Measurements from ENCODE around the gene C9orf50. TPM values are rescaled to one million over a fixed set of nuclear protein-coding genes. Genes with fewer than 3 reads are reported as not detected.

Gene C9orf50
- total RNA-seq, 1 experiment from 2014 or later: not detected

DNA sequence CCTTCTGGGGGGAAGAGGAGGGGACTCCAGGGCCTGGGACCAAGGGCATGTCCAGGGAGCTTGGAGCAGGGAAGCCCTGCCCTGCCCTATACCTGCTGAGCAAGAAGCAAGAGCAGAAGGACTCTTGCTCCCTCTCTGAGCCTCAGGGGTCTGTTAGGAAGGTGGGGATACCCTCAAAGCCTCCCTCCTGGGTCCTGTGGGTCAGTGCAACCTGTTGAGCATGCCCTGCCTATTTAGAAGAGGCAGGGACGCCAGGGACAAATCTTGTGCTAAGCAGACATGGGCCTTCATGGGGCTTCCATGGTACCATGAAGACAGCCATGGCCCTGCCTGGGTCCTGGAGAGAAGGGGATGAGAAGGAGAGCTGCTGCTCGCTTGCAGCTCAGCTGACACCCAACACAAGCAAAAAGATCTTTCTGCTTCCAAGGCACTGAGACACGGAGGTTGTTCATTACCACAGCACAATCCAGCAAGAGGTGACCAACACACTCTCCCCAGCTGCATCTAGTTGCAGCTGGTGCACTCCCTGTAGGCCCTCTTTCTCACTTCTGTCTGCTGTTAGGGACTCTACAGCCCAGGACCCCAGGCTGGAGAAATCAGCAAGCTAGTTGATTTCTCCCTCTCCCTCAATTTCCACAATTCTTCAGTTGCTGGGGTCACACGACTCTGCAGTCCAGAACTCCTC is 39.3 kb downstream of the C9orf50 start:
- TF ChIP-seq TCF7L2 (IDR thresholded peaks at IDR 0.05; ENCODE audit: low read depth, low read length) (no peak), SIN3A (IDR thresholded peaks at IDR 0.05; ENCODE audit: borderline replicate concordance, insufficient read depth, low read depth, low read length) (no peak), POLR2AphosphoS5 (IDR thresholded peaks at IDR 0.05; ENCODE audit: low read depth, low read length) (no peak)
- TF ChIP-seq, protein P1, sequence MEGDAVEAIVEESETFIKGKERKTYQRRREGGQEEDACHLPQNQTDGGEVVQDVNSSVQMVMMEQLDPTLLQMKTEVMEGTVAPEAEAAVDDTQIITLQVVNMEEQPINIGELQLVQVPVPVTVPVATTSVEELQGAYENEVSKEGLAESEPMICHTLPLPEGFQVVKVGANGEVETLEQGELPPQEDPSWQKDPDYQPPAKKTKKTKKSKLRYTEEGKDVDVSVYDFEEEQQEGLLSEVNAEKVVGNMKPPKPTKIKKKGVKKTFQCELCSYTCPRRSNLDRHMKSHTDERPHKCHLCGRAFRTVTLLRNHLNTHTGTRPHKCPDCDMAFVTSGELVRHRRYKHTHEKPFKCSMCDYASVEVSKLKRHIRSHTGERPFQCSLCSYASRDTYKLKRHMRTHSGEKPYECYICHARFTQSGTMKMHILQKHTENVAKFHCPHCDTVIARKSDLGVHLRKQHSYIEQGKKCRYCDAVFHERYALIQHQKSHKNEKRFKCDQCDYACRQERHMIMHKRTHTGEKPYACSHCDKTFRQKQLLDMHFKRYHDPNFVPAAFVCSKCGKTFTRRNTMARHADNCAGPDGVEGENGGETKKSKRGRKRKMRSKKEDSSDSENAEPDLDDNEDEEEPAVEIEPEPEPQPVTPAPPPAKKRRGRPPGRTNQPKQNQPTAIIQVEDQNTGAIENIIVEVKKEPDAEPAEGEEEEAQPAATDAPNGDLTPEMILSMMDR (IDR thresholded peaks at IDR 0.05): no peak
- TF ChIP-seq, protein P2, sequence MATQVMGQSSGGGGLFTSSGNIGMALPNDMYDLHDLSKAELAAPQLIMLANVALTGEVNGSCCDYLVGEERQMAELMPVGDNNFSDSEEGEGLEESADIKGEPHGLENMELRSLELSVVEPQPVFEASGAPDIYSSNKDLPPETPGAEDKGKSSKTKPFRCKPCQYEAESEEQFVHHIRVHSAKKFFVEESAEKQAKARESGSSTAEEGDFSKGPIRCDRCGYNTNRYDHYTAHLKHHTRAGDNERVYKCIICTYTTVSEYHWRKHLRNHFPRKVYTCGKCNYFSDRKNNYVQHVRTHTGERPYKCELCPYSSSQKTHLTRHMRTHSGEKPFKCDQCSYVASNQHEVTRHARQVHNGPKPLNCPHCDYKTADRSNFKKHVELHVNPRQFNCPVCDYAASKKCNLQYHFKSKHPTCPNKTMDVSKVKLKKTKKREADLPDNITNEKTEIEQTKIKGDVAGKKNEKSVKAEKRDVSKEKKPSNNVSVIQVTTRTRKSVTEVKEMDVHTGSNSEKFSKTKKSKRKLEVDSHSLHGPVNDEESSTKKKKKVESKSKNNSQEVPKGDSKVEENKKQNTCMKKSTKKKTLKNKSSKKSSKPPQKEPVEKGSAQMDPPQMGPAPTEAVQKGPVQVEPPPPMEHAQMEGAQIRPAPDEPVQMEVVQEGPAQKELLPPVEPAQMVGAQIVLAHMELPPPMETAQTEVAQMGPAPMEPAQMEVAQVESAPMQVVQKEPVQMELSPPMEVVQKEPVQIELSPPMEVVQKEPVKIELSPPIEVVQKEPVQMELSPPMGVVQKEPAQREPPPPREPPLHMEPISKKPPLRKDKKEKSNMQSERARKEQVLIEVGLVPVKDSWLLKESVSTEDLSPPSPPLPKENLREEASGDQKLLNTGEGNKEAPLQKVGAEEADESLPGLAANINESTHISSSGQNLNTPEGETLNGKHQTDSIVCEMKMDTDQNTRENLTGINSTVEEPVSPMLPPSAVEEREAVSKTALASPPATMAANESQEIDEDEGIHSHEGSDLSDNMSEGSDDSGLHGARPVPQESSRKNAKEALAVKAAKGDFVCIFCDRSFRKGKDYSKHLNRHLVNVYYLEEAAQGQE (IDR thresholded peaks at IDR 0.05; ENCODE audit: insufficient read depth in 1 of 2, low read depth in 2 of 2, low read length in 1 of 2): no peak
- no peak for ATAC-seq
- BruUV-seq (replicated peaks): no TSS peak
- H3K36me3 ChIP-seq (ENCODE audit: control insufficient read depth, insufficient read depth, low read length): no peaks in the 10 kb centered on the region
- no peak for DNase-seq (ENCODE audit: low read depth, low spot score)
- no peak overlapping the region for H3K4me3 ChIP-seq (ENCODE audit: low read depth in 2 of 2, low read length in 2 of 2)
- POLR2A ChIA-PET: no interaction called here
- H3K27me3 ChIP-seq (ENCODE audit: control insufficient read depth, insufficient read depth, low read length): no peaks in the 10 kb centered on the region
- in situ Hi-C loops (cut with HindIII; ENCODE audit: low pct_unique_long_range_greater_than_20kb, low sequenced_read_pairs): no loop called here
- no peaks in the 10 kb centered on the region for H3K9me3 ChIP-seq (ENCODE audit: control insufficient read depth, insufficient read depth, low read depth, low read length)
- H3K4me1 ChIP-seq (ENCODE audit: control insufficient read depth, insufficient read depth, low read length): no peaks in the 10 kb centered on the region; the same call in 1 of the 2 replicates
- no peak overlapping the region for H3K27ac ChIP-seq (ENCODE audit: low read length)
- intact Hi-C loops (cut with micrococcal nuclease; ENCODE audit: unreplicated experiment): no loop called here
- CTCF ChIA-PET: no interaction called here

DNA sequence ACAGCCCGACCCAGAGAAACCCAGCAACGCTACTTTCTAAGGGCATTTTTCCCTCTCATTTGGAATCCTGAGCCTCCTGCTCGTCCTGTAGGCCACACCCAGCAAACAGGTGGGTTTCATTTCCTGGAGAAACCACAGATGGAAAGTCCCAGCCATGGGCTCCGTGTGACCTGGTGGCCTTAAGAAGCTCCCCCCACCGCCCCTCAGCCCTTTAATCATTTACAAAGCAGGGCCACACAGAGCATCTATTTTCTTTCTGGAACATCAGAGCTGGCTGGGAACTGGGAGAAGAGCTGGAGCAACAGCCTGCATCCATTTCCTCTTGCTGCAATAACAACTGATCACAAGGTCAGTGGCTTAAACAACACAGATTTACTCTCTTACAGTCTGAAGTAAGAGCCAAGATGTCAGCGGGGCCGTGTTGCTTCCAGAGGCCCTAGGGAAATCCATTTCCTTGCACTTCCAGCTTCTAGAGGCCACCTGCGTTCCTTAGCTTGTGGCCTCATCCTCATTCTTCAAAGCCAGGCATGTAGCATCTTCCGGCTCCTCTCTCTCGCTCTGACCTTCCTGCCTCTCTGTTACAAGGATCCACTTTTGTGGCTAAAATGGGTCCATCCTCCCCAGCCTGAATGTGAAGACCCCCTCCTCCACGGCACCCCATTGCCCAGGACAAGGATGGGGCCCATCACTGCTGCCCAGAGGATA is 40.5 kb downstream of the C9orf50 start:
- Histone ChIP-seq H3K4me3 (ENCODE audit: low read depth in 2 of 2, low read length in 2 of 2) (no peak overlapping the region), H3K27ac (ENCODE audit: low read length) (no peak overlapping the region), H3K27me3 (ENCODE audit: control insufficient read depth, insufficient read depth, low read length) (no peaks in the 10 kb centered on the region), H3K9me3 (ENCODE audit: control insufficient read depth, insufficient read depth, low read depth, low read length) (no peaks in the 10 kb centered on the region), H3K36me3 (ENCODE audit: control insufficient read depth, insufficient read depth, low read length) (no peaks in the 10 kb centered on the region), H3K4me1 (ENCODE audit: control insufficient read depth, insufficient read depth, low read length) (no peaks in the 10 kb centered on the region; the same call in 1 of the 2 replicates)
- no peak for ATAC-seq
- DNase-seq (ENCODE audit: low read depth, low spot score): no peak
- BruUV-seq (replicated peaks): no TSS peak
- ChIA-PET CTCF (interaction anchor here (0.5 kb wide), 1 partner anchor 1799 kb away, joined by 3 read pairs; no protein-coding TSS in a partner anchor), POLR2A (no interaction called here)
- in situ Hi-C loops (cut with HindIII; ENCODE audit: low pct_unique_long_range_greater_than_20kb, low sequenced_read_pairs) (no loop called here), intact Hi-C loops (cut with micrococcal nuclease; ENCODE audit: unreplicated experiment) (no loop called here)
- TF ChIP-seq, protein P2 (IDR thresholded peaks at IDR 0.05; ENCODE audit: insufficient read depth in 1 of 2, low read depth in 2 of 2, low read length in 1 of 2): no peak
- TF ChIP-seq, protein P1 (IDR thresholded peaks at IDR 0.05): no peak
- TF ChIP-seq TCF7L2 (IDR thresholded peaks at IDR 0.05; ENCODE audit: low read depth, low read length) (no peak), POLR2AphosphoS5 (IDR thresholded peaks at IDR 0.05; ENCODE audit: low read depth, low read length) (no peak), SIN3A (IDR thresholded peaks at IDR 0.05; ENCODE audit: borderline replicate concordance, insufficient read depth, low read depth, low read length) (no peak)

Data from Panc1 (cell line).